SU-DHL-6 (cell line): ENCODE data around the gene LINGO1.

Experiments
- H2AFZ ChIP-seq: fragments of 200-600 bp; sonication (generic); 2 replicates; pipeline ENCODE4 v1.6.1; 2014; ENCODE audit warnings: low read depth, mild to moderate bottlenecking, moderate library complexity, mixed read lengths, antibody characterized with exemption, low read length; ENCODE audit not compliant: severe bottlenecking
- H3F3A ChIP-seq: fragments of 200-600 bp; shearing (Covaris generic); 2 replicates; pipeline ENCODE4 v1.6.0; 2016; ENCODE audit warnings: antibody characterized with exemption, mild to moderate bottlenecking; ENCODE audit not compliant: insufficient read depth
- H3K27ac ChIP-seq: fragments of 200-600 bp; sonication (generic); 2 replicates; pipeline ENCODE4 v1.5.1; 2016; ENCODE audit warnings: low read depth, mild to moderate bottlenecking, low read length, moderate library complexity, mixed read lengths
- H3K27me3 ChIP-seq: fragments of 200-600 bp; sonication (generic), shearing (Covaris generic); 2 replicates; pipeline ENCODE4 v1.6.0; 2014; ENCODE audit warnings: mild to moderate bottlenecking, low read length
- H3K36me3 ChIP-seq: fragments of 200-600 bp; sonication (generic); 2 replicates; pipeline ENCODE4 v1.6.1; 2014; ENCODE audit warnings: mild to moderate bottlenecking, low read length, mixed read lengths
- H3K4me2 ChIP-seq: fragments of 300-600, 200-600 bp; shearing (Covaris generic), sonication (generic); 2 replicates; pipeline ENCODE4 v1.6.0; 2014; ENCODE audit warnings: low read length, low read depth, mild to moderate bottlenecking; ENCODE audit not compliant: poor library complexity, severe bottlenecking
- H3K4me3 ChIP-seq: fragments of 200-600 bp; sonication (generic); 2 replicates; pipeline ENCODE4 v1.5.1; 2014; ENCODE audit warnings: antibody characterized with exemption, low read length, mild to moderate bottlenecking, mixed read lengths; ENCODE audit not compliant: insufficient read depth, poor library complexity, severe bottlenecking
- H3K79me2 ChIP-seq: fragments of 200-600 bp; sonication (generic); 2 replicates; pipeline ENCODE4 v1.6.1; 2014; ENCODE audit warnings: mild to moderate bottlenecking, low read length, moderate library complexity; ENCODE audit not compliant: insufficient read depth
- H3K9ac ChIP-seq: fragments of 200-600 bp; sonication (generic); 2 replicates; pipeline ENCODE4 v1.7.0; 2014; ENCODE audit warnings: mild to moderate bottlenecking, low read length
- H3K9me2 ChIP-seq: fragments of 200-600 bp; sonication (generic); replicated peaks from 2 replicates; pipeline ENCODE4 v1.6.1; 2014; ENCODE audit warnings: low read length; ENCODE audit not compliant: insufficient read depth
- H3K9me3 ChIP-seq: fragments of 200-600 bp; sonication (generic); 2 replicates; pipeline ENCODE4 v1.6.1; 2014; ENCODE audit warnings: low read length, mixed read lengths; ENCODE audit not compliant: insufficient read depth
- H4K20me1 ChIP-seq: fragments of 200-600 bp; sonication (generic); 2 replicates; pipeline ENCODE4 v1.6.1; 2014; ENCODE audit warnings: low read depth, mild to moderate bottlenecking, antibody characterized with exemption, low read length, moderate library complexity, mixed read lengths
- CTCF ChIP-seq: fragments of 200-600 bp; sonication (generic); IDR thresholded peaks from one replicate; pipeline ENCODE4 v1.5.1; 2017; ENCODE audit warnings: antibody characterized with exemption, mild to moderate bottlenecking, low read length, moderate library complexity; ENCODE audit not compliant: insufficient read depth, poor library complexity, severe bottlenecking
- EZH2phosphoT487 ChIP-seq: fragments of 200-600 bp; sonication (generic), shearing (Covaris generic); conservative IDR thresholded peaks from 2 replicates; pipeline ENCODE4 v1.6.1; 2018; ENCODE audit warnings: mild to moderate bottlenecking, antibody characterized with exemption, low read length, moderate library complexity, mixed read lengths

Gene LINGO1

GRCh38 chr15:77578641-77579372, 53.9 kb downstream of the LINGO1 start:
- TF ChIP-seq CTCF = no peak
- TF ChIP-seq EZH2phosphoT487 = no peak
- H3K9me3 ChIP-seq = no peaks in the 10 kb centered on the region
- no peak overlapping the region for H2AFZ ChIP-seq
- no peak overlapping the region for H3K27ac ChIP-seq
- H3K36me3 ChIP-seq = no peaks in the 10 kb centered on the region
- H3K9me2 ChIP-seq = no peaks in the 10 kb centered on the region
- H3K79me2 ChIP-seq = no peaks in the 10 kb centered on the region
- no peaks in the 10 kb centered on the region for H4K20me1 ChIP-seq
- H3K9ac ChIP-seq = no peak overlapping the region
- no peaks in the 10 kb centered on the region for H3K27me3 ChIP-seq
- H3K4me3 ChIP-seq = no peak overlapping the region
- H3F3A ChIP-seq = no peaks in the 10 kb centered on the region
- no peak overlapping the region for H3K4me2 ChIP-seq

- Histone ChIP-seq H3F3A (no peaks in the 10 kb centered on the region), H3K9me3 (no peaks in the 10 kb centered on the region), H3K27ac (no peak overlapping the region), H3K79me2 (no peaks in the 10 kb centered on the region), H3K4me3 (no peak overlapping the region), H2AFZ (no peak overlapping the region), H3K4me2 (no peak overlapping the region), H3K9ac (no peak overlapping the region), H4K20me1 (no peaks in the 10 kb centered on the region), H3K9me2 (no peaks in the 10 kb centered on the region), H3K27me3 (no peaks in the 10 kb centered on the region), H3K36me3 (no peaks in the 10 kb centered on the region)
- TF ChIP-seq EZH2phosphoT487 (no peak), CTCF (no peak)
These were observed 55.3 kb downstream of the LINGO1 start for GRCh38 chr15:77577366-77577950.

DNA sequence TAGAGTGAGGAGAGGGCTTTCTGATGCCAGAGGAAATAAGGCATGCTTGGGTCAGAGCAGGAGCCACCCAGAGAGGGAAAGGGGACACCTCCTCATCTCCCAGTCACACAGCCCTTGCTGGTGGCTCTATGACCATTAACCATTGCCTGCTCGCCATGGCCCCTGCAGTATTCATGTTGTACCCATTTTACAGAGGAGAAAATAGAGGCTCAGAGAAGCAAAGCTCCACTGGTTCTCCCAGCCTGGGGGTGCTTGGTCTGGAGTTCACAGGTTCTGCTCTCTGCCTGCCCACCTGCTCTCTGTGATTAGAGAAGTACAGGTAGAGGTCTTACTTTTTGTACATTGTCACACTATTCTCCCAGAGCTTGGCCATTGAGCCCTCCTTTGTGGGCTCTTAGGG, 56.2 kb downstream of the LINGO1 start:
- Histone ChIP-seq H4K20me1 (no peaks in the 10 kb centered on the region), H3K27me3 (no peaks in the 10 kb centered on the region), H3K9me2 (no peaks in the 10 kb centered on the region), H3K4me3 (no peak overlapping the region), H3K27ac (no peak overlapping the region), H3K9ac (no peak overlapping the region), H3K36me3 (no peaks in the 10 kb centered on the region), H3K79me2 (no peaks in the 10 kb centered on the region), H3K4me2 (no peak overlapping the region), H2AFZ (no peak overlapping the region), H3F3A (no peaks in the 10 kb centered on the region), H3K9me3 (no peaks in the 10 kb centered on the region)
- TF ChIP-seq EZH2phosphoT487 (no peak), CTCF (no peak)
